B cell (primary cell): ENCODE measurements around the gene SNTG2. TPM values are rescaled to one million over a fixed set of nuclear protein-coding genes. Genes with fewer than 3 reads are reported as not detected.

ENCODE experiments used
- ATAC-seq: fragments of 200-7000 bp; cut with Tn5 transposase; one replicate; pipeline ENCODE4 v1.10.0; 2021; ENCODE audit warnings: low read depth, mild to moderate bottlenecking, moderate number of reproducible peaks, moderate library complexity
- CTCF ChIA-PET: fragments of 350-600 bp; sonication (Branson Sonifier 250); formaldehyde crosslinking; loops from one replicate; lab custom pipeline; 2021; ENCODE audit warnings: antibody characterized with exemption, inconsistent platforms; lab: Charles Lee
- POLR2A ChIA-PET: fragments of 350-600 bp; sonication (Branson Sonifier 250); formaldehyde crosslinking; loops from one replicate; lab custom pipeline; 2021; ENCODE audit warnings: antibody characterized with exemption; lab: Charles Lee
- DNase-seq: peaks from one replicate; pipeline ENCODE4 v3.0.0; 2013
- H2AFZ ChIP-seq: 2 replicates; pipeline ENCODE4 v1.6.1; 2012; ENCODE audit warnings: mild to moderate bottlenecking, low read depth, low read length; ENCODE audit not compliant: insufficient read depth, poor library complexity, severe bottlenecking
- H3K27ac ChIP-seq, 2 donors: 1 replicate in 1 of 2; 2 replicates in 1 of 2; pipeline ENCODE4 v1.5.1; 2012 to 2013; ENCODE audit warnings: low read length in 2 of 2, mild to moderate bottlenecking in 2 of 2, moderate library complexity in 1 of 2
- H3K27me3 ChIP-seq, 4 experiments: fragments of 200-600 bp in 1 of 4; sonication (generic) in 1 of 4; replicated peaks in 1 of 4; 1 replicate in 2 of 4; 2 replicates in 2 of 4; pipeline versions ENCODE4 v1.6.1 to v1.7.0; 2013 to 2016; ENCODE audit warnings: low read length in 3 of 4, mild to moderate bottlenecking in 2 of 4, mixed read lengths in 1 of 4, moderate library complexity in 1 of 4; ENCODE audit not compliant: insufficient read depth in 4 of 4, control insufficient read depth in 3 of 4; ENCODE audit errors: control extremely low read depth in 1 of 4
- H3K36me3 ChIP-seq, 2 experiments: replicated peaks in 1 of 2; 1 replicate in 1 of 2; 2 replicates in 1 of 2; pipeline versions ENCODE4 v1.6.1 to v1.7.1; 2013; ENCODE audit warnings: low read length in 1 of 2; ENCODE audit not compliant: insufficient read depth in 2 of 2, control insufficient read depth in 1 of 2; ENCODE audit errors: control extremely low read depth in 1 of 2, extremely low read depth in 1 of 2
- H3K4me1 ChIP-seq, 2 donors: fragments of 200-600 bp in 1 of 2; sonication (generic) in 1 of 2; 1 replicate in 1 of 2; 2 replicates in 1 of 2; pipeline versions ENCODE4 v1.5.1 to v1.6.1; 2013 to 2017; ENCODE audit warnings: low read length in 2 of 2; ENCODE audit not compliant: control insufficient read depth in 2 of 2, insufficient read depth in 2 of 2
- H3K4me2 ChIP-seq: replicated peaks from 2 replicates; pipeline ENCODE3; 2012; ENCODE audit warnings: mild to moderate bottlenecking, low read depth, low read length; ENCODE audit not compliant: poor library complexity, severe bottlenecking
- H3K4me3 ChIP-seq, 5 experiments: fragments of 200-600 bp in 1 of 5; sonication (generic) in 1 of 5; 1 replicate in 3 of 5; 2 replicates in 2 of 5; pipeline versions ENCODE4 v1.5.1 to v1.7.0; 2011 to 2016; ENCODE audit warnings: low read length in 4 of 5, mild to moderate bottlenecking in 4 of 5, low read depth in 2 of 5, control low read depth in 1 of 5, moderate library complexity in 1 of 5; ENCODE audit not compliant: insufficient read depth in 1 of 5; ENCODE audit errors: control extremely low read depth in 1 of 5, extremely low read depth in 1 of 5
- H3K79me2 ChIP-seq: fragments of 200-600 bp; sonication (generic); one replicate; pipeline ENCODE4 v1.6.0; 2016; ENCODE audit warnings: low read length; ENCODE audit not compliant: control insufficient read depth, insufficient read depth
- H3K9ac ChIP-seq: fragments of 200-600 bp; sonication (generic); 2 replicates; pipeline ENCODE4 v1.6.1; 2017; ENCODE audit warnings: mild to moderate bottlenecking, low read length, moderate library complexity
- H3K9me3 ChIP-seq, 3 donors: one replicate each; pipeline versions ENCODE4 v1.6.1 to v1.7.1; 2013; ENCODE audit warnings: low read length in 2 of 3; ENCODE audit not compliant: control insufficient read depth in 2 of 3, insufficient read depth in 1 of 3; ENCODE audit errors: control extremely low read depth in 1 of 3
- H4K20me1 ChIP-seq: 2 replicates; pipeline ENCODE4 v1.6.0; 2012; ENCODE audit warnings: mild to moderate bottlenecking, low read length; ENCODE audit not compliant: insufficient read depth, control insufficient read depth, poor library complexity, severe bottlenecking
- H3K27ac Mint-ChIP-seq: one replicate; pipeline ENCODE4 v1.8.0; 2021; ENCODE audit warnings: mixed read lengths
- H3K27me3 Mint-ChIP-seq: one replicate; pipeline ENCODE4 v1.8.0; 2021; ENCODE audit warnings: mixed read lengths
- H3K4me1 Mint-ChIP-seq: one replicate; pipeline ENCODE4 v1.8.0; 2021; ENCODE audit warnings: mixed read lengths
- H3K4me3 Mint-ChIP-seq: one replicate; pipeline ENCODE4 v1.8.0; 2021; ENCODE audit warnings: mixed read lengths
- H3K9me3 Mint-ChIP-seq: one replicate; pipeline ENCODE4 v1.8.0; 2022; ENCODE audit warnings: mixed read lengths; ENCODE audit not compliant: insufficient read depth
- CTCF ChIP-seq: fragments of 200-600 bp; IDR thresholded peaks from one replicate; pipeline ENCODE4 v1.8.0; 2022; ENCODE audit warnings: antibody characterized with exemption, mild to moderate bottlenecking
- EZH2 ChIP-seq: IDR thresholded peaks from 2 replicates; pipeline ENCODE4 v1.6.1; 2012; ENCODE audit warnings: borderline replicate concordance, low read depth, mild to moderate bottlenecking, moderate library complexity, low read length; ENCODE audit not compliant: insufficient read depth, poor library complexity, severe bottlenecking
- WGBS: methylation state at CpG from one replicate; pipeline ENCODE4 v1.1.5; 2013; ENCODE audit warnings: missing lambda C conversion rate; ENCODE audit not compliant: insufficient coverage; 5-methylcytosine and 5-hydroxymethylcytosine counted together
- intact Hi-C: fragments of 100-400 bp; cut with micrococcal nuclease; formaldehyde crosslinking; loops from one replicate; pipeline ENCODE4 v1.10.0; 2022
- polyA plus RNA-seq: library from polyadenylated mRNA; depleted of rRNA; stranded (reverse); fragments of >200 nt; gene quantifications from 2 replicates; pipeline ENCODE4 v1.2.3, GENCODE V29; 2012
- total RNA-seq, 2 donors: library from RNA; stranded (reverse); fragments of 120-200 nt in 1 of 2; gene quantifications; 1 replicate in 1 of 2; 2 replicates in 1 of 2; pipeline versions ENCODE4 v1.2.3 to v1.2.4, GENCODE V29; 2013 to 2022

Gene SNTG2
- total and polyA plus RNA-seq, 2 donors (not counting 1 experiment from before 2014, with no cell fraction given) = 2.1 to 2.4 TPM

GRCh38 chr2:1286929-1287328 is 336.3 kb downstream of the SNTG2 start:
- Histone ChIP-seq H3K9ac (no peak overlapping the region), H4K20me1 (no peaks in the 10 kb centered on the region), H3K79me2 (no peaks in the 10 kb centered on the region), H3K4me2 (no peak overlapping the region), H2AFZ (no peak overlapping the region), H3K27ac (no peak overlapping the region), H3K27me3 (no peaks in the 10 kb centered on the region), H3K36me3 (no peaks in the 10 kb centered on the region), H3K9me3 (peaks cover 0 to 7% (median 0%) of the 10 kb centered on the region in 3 donors), H3K4me1 (no peaks in the 10 kb centered on the region), H3K4me3 (no peak overlapping the region)
- WGBS = no CpG with 5 or more reads among the region's 4 CpGs
- ChIA-PET CTCF (no interaction called here), POLR2A (no interaction called here)
- Mint-ChIP-seq H3K9me3 (no peaks in the 10 kb centered on the region), H3K27ac (no peak overlapping the region), H3K4me3 (no peak overlapping the region), H3K4me1 (no peaks in the 10 kb centered on the region), H3K27me3 (no peaks in the 10 kb centered on the region)
- intact Hi-C loops = no loop called here
- no peak for DNase-seq
- TF ChIP-seq EZH2 (no peak), CTCF (no peak)
- no peak for ATAC-seq

- no peak overlapping the region for H3K4me3 Mint-ChIP-seq
- no peaks in the 10 kb centered on the region for H3K4me1 Mint-ChIP-seq
- Histone ChIP-seq H3K79me2 (no peaks in the 10 kb centered on the region), H3K4me2 (no peak overlapping the region), H3K27ac (no peak overlapping the region), H3K9ac (no peak overlapping the region), H3K9me3 (peaks cover 0 to 7% (median 0%) of the 10 kb centered on the region in 3 donors), H3K27me3 (no peaks in the 10 kb centered on the region), H3K36me3 (no peaks in the 10 kb centered on the region), H3K4me3 (no peak overlapping the region), H4K20me1 (no peaks in the 10 kb centered on the region), H3K4me1 (no peaks in the 10 kb centered on the region), H2AFZ (no peak overlapping the region)
- CTCF ChIA-PET = no interaction called here
- H3K27ac Mint-ChIP-seq = no peak overlapping the region
- no peaks in the 10 kb centered on the region for H3K9me3 Mint-ChIP-seq
- TF ChIP-seq CTCF = no peak
- no peak for TF ChIP-seq EZH2
- 93% methylated on average over 19 of the region's 20 CpGs for WGBS
- ATAC-seq = no peak
- POLR2A ChIA-PET = no interaction called here
- DNase-seq = no peak
- intact Hi-C loops = no loop called here
- H3K27me3 Mint-ChIP-seq = no peaks in the 10 kb centered on the region
These were observed 336.8 kb downstream of the SNTG2 start for GRCh38 chr2:1287427-1287826.
